ENCODE results near the gene AATK.

GRCh38 chr17:81083125-81083765, 82.8 kb downstream of the AATK start:
- TF ChIP-seq CTCF (IDR thresholded peaks at IDR 0.05): no peak
- no peak for TF ChIP-seq POLR2A (IDR thresholded peaks at IDR 0.05)
